CD14-positive monocyte (primary cell): ENCODE data around the gene BCL2L12. TPM values are rescaled to one million over a fixed set of nuclear protein-coding genes. Genes with fewer than 3 reads are reported as not detected.

Source experiments
- DNase-seq, 3 donors: peaks; one replicate each; pipeline ENCODE4 v3.0.0-alpha.2; 2011 to 2022
- H2AFZ ChIP-seq: 2 replicates; pipeline ENCODE4 v1.6.0; 2012; ENCODE audit warnings: mild to moderate bottlenecking, low read depth, low read length, inconsistent platforms; ENCODE audit not compliant: insufficient read depth, poor library complexity, severe bottlenecking
- H3K27ac ChIP-seq, 2 donors: 1 replicate in 1 of 2; 2 replicates in 1 of 2; pipeline ENCODE4 v1.5.1; 2012 to 2013; ENCODE audit warnings: low read length in 2 of 2, control low read depth in 1 of 2, inconsistent platforms in 1 of 2, low read depth in 1 of 2, mild to moderate bottlenecking in 1 of 2
- H3K27me3 ChIP-seq, 2 donors: one replicate each; pipeline versions ENCODE4 v1.6.0 to v1.6.1; 2011 to 2013; ENCODE audit warnings: low read length in 2 of 2; ENCODE audit not compliant: control insufficient read depth in 2 of 2, insufficient read depth in 2 of 2
- H3K36me3 ChIP-seq, 2 donors: replicated peaks in 1 of 2; 1 replicate in 1 of 2; 2 replicates in 1 of 2; pipeline versions ENCODE4 v1.5.1 to v1.6.1; 2012 to 2013; ENCODE audit warnings: low read length in 2 of 2, control low read depth in 1 of 2, inconsistent platforms in 1 of 2, mild to moderate bottlenecking in 1 of 2; ENCODE audit not compliant: insufficient read depth in 2 of 2, control insufficient read depth in 1 of 2
- H3K4me1 ChIP-seq, 2 donors: 1 replicate in 1 of 2; 2 replicates in 1 of 2; pipeline versions ENCODE4 v1.5.1 to v1.6.1; 2012 to 2013; ENCODE audit warnings: low read length in 2 of 2, control low read depth in 1 of 2, inconsistent platforms in 1 of 2, mild to moderate bottlenecking in 1 of 2, moderate library complexity in 1 of 2; ENCODE audit not compliant: insufficient read depth in 2 of 2, control insufficient read depth in 1 of 2
- H3K4me2 ChIP-seq: replicated peaks from 2 replicates; pipeline ENCODE3; 2012; ENCODE audit warnings: low read length, moderate library complexity, mild to moderate bottlenecking; ENCODE audit not compliant: poor library complexity, severe bottlenecking; ENCODE audit errors: extremely low read depth
- H3K4me3 ChIP-seq, 3 experiments: fragments of 200-600 bp in 1 of 3; sonication (generic) in 1 of 3; replicated peaks in 1 of 3; 1 replicate in 2 of 3; 2 replicates in 1 of 3; pipeline ENCODE4 v1.5.1; 2011 to 2013; ENCODE audit warnings: low read length in 3 of 3, mild to moderate bottlenecking in 3 of 3, control low read depth in 2 of 3, low read depth in 2 of 3, inconsistent platforms in 1 of 3, moderate library complexity in 1 of 3
- H3K79me2 ChIP-seq: 2 replicates; pipeline ENCODE4 v1.6.0; 2012; ENCODE audit warnings: mild to moderate bottlenecking, control low read depth, inconsistent platforms, low read length, moderate library complexity; ENCODE audit not compliant: insufficient read depth
- H3K9ac ChIP-seq: 2 replicates; pipeline ENCODE4 v1.6.0; 2017; ENCODE audit warnings: low read length, mild to moderate bottlenecking; ENCODE audit not compliant: insufficient read depth, poor library complexity, severe bottlenecking
- H3K9me3 ChIP-seq, 2 donors: replicated peaks in 1 of 2; 1 replicate in 1 of 2; 2 replicates in 1 of 2; pipeline versions ENCODE4 v1.5.1 to v1.6.1; 2012 to 2013; ENCODE audit warnings: low read length in 2 of 2, control low read depth in 1 of 2; ENCODE audit not compliant: control insufficient read depth in 1 of 2, insufficient read depth in 1 of 2
- H4K20me1 ChIP-seq: 2 replicates; pipeline ENCODE4 v1.6.0; 2012; ENCODE audit warnings: mild to moderate bottlenecking, low read length, control low read depth, moderate library complexity; ENCODE audit not compliant: insufficient read depth
- H3K27ac Mint-ChIP-seq, 7 donors: one replicate each; pipeline ENCODE4 v1.8.0; 2020; ENCODE audit warnings: mild to moderate bottlenecking in 7 of 7, mixed read lengths in 7 of 7, moderate library complexity in 6 of 7, inconsistent platforms in 2 of 7
- H3K27me3 Mint-ChIP-seq, 3 donors: one replicate each; pipeline ENCODE4 v1.8.0; 2021 to 2022; ENCODE audit warnings: low read depth in 3 of 3, mild to moderate bottlenecking in 3 of 3, mixed read lengths in 3 of 3, moderate library complexity in 3 of 3, inconsistent platforms in 1 of 3
- H3K36me3 Mint-ChIP-seq, 2 donors: one replicate each; pipeline ENCODE4 v1.8.0; 2020; ENCODE audit warnings: mixed read lengths in 2 of 2, inconsistent platforms in 1 of 2, mild to moderate bottlenecking in 1 of 2
- H3K4me1 Mint-ChIP-seq: one replicate; pipeline ENCODE4 v1.8.0; 2020; ENCODE audit warnings: mild to moderate bottlenecking, mixed read lengths
- H3K4me3 Mint-ChIP-seq, 2 donors: one replicate each; pipeline ENCODE4 v1.8.0; 2020; ENCODE audit warnings: mild to moderate bottlenecking in 2 of 2, mixed read lengths in 2 of 2, moderate library complexity in 1 of 2
- H3K9me3 Mint-ChIP-seq, 7 donors: one replicate each; pipeline ENCODE4 v1.8.0; 2020 to 2022; ENCODE audit warnings: mixed read lengths in 7 of 7, mild to moderate bottlenecking in 6 of 7, moderate library complexity in 6 of 7, inconsistent platforms in 2 of 7
- CTCF ChIP-seq: fragments of 200-600 bp; IDR thresholded peaks from one replicate; pipeline ENCODE4 v1.8.0; 2022; ENCODE audit warnings: antibody characterized with exemption, mild to moderate bottlenecking
- WGBS: methylation state at CpG from one replicate; pipeline ENCODE4 v1.1.5; 2013; ENCODE audit warnings: missing lambda C conversion rate; ENCODE audit not compliant: insufficient coverage; 5-methylcytosine and 5-hydroxymethylcytosine counted together
- intact Hi-C, 2 donors: fragments of 100-400 bp; cut with micrococcal nuclease; formaldehyde crosslinking; loops; one replicate each; pipeline versions ENCODE4 v1.15.0 to v1.15.1; 2023
- polyA plus RNA-seq, 3 donors: library from polyadenylated mRNA; depleted of rRNA in 1 of 3; unstranded in 2 of 3; stranded (reverse) in 1 of 3; fragments of 300-500 nt in 2 of 3; fragments of >200 nt in 1 of 3; fragmentation: Illumina TruSeq in 2 of 3; gene quantifications; 1 replicate in 2 of 3; 2 replicates in 1 of 3; pipeline ENCODE4 v1.2.3, GENCODE V29; 2012 to 2021

The BCL2L12 gene
- polyA plus RNA-seq, 3 donors, result 5.7 to 10.3 (median 8.6) TPM

GRCh38 chr19:49651820-49652550 is 13.7 kb upstream of the BCL2L12 start:
- Mint-ChIP-seq H3K27ac (no peak overlapping the region), H3K4me3 (no peak overlapping the region), H3K4me1 (no peaks in the 10 kb centered on the region), H3K36me3 (peaks cover 64 to 86% of the 10 kb centered on the region in 2 donors), H3K9me3 (peaks cover 0 to 4% (median 0%) of the 10 kb centered on the region in 7 donors), H3K27me3 (peaks cover 0 to 3% (median 2%) of the 10 kb centered on the region in 3 donors)
- H3K4me1 ChIP-seq, result no peaks in the 10 kb centered on the region
- H3K9me3 ChIP-seq, result no peaks in the 10 kb centered on the region
- H3K4me3 ChIP-seq, result no peak overlapping the region
- H3K9ac ChIP-seq, result no peak overlapping the region
- peaks cover 45% of the 10 kb centered on the region for H4K20me1 ChIP-seq
- WGBS, result 97% methylated on average over 80 of the region's 110 CpGs
- no peak overlapping the region for H2AFZ ChIP-seq
- no peak for TF ChIP-seq CTCF
- peaks cover 79 to 91% of the 10 kb centered on the region in 2 donors for H3K36me3 ChIP-seq
- peaks cover 8% of the 10 kb centered on the region for H3K79me2 ChIP-seq
- H3K27ac ChIP-seq, result no peak overlapping the region
- no peak overlapping the region for H3K4me2 ChIP-seq
- H3K27me3 ChIP-seq, result no peaks in the 10 kb centered on the region
- DNase-seq, result no peak
- intact Hi-C loops, result no loop called here

- peaks cover 0 to 4% (median 0%) of the 10 kb centered on the region in 7 donors for H3K9me3 Mint-ChIP-seq
- H3K4me3 Mint-ChIP-seq, result no peak overlapping the region
- H3K4me2 ChIP-seq, result no peak overlapping the region
- H3K27ac ChIP-seq, result no peak overlapping the region
- H3K9me3 ChIP-seq, result no peaks in the 10 kb centered on the region
- H3K27me3 Mint-ChIP-seq, result peaks cover 0 to 3% (median 0%) of the 10 kb centered on the region in 3 donors
- H3K36me3 Mint-ChIP-seq, result peaks cover 66 to 86% of the 10 kb centered on the region in 2 donors
- no peak overlapping the region for H3K9ac ChIP-seq
- intact Hi-C loops, result no loop called here
- H3K27ac Mint-ChIP-seq, result no peak overlapping the region
- H3K4me1 ChIP-seq, result no peaks in the 10 kb centered on the region
- peaks cover 39% of the 10 kb centered on the region for H4K20me1 ChIP-seq
- H3K27me3 ChIP-seq, result no peaks in the 10 kb centered on the region
- H3K4me1 Mint-ChIP-seq, result no peaks in the 10 kb centered on the region
- WGBS, result 98% methylated on average over 46 of the region's 58 CpGs
- no peak overlapping the region for H2AFZ ChIP-seq
- DNase-seq, result no peak
- H3K36me3 ChIP-seq, result peaks cover 78 to 91% of the 10 kb centered on the region in 2 donors
- H3K4me3 ChIP-seq, result no peak overlapping the region
- H3K79me2 ChIP-seq, result peaks cover 8% of the 10 kb centered on the region
- no peak for TF ChIP-seq CTCF
These were observed 12.9 kb upstream of the BCL2L12 start for GRCh38 chr19:49652551-49653465.
